HEK293 (cell line): ENCODE measurements around the gene IGDCC3.

Source experiments
- CTCF ChIA-PET: fragments of 350-600 bp; formaldehyde crosslinking; extraction: SDS; loops from one replicate; lab custom pipeline; 2021; ENCODE audit warnings: antibody characterized with exemption; lab: Yijun Ruan, JAX
- POLR2A ChIA-PET: fragments of 300-600 bp; formaldehyde crosslinking; extraction: SDS; loops from one replicate; lab custom pipeline; 2020; ENCODE audit warnings: antibody characterized with exemption, inconsistent platforms; lab: Yijun Ruan, JAX
- H3K27ac ChIP-seq: fragments of 200-500 bp; sonication (Bioruptor generic); 2 replicates; pipeline ENCODE4 v1.5.1; 2014; ENCODE audit warnings: low read depth, low read length, control low read depth, inconsistent platforms; ENCODE audit errors: extremely low read depth
- H3K36me3 ChIP-seq, 2 experiments: fragments of 200-500 bp in 1 of 2; sonication (Bioruptor generic) in 1 of 2; 1 replicate in 1 of 2; 2 replicates in 1 of 2; pipeline ENCODE4 v1.5.1; 2014 to 2017; ENCODE audit warnings: inconsistent platforms in 2 of 2, low read length in 2 of 2; ENCODE audit not compliant: control insufficient read depth in 2 of 2, insufficient read depth in 1 of 2
- H3K4me1 ChIP-seq: fragments of 200-500 bp; sonication (Bioruptor generic); 2 replicates; pipeline ENCODE4 v1.5.1; 2014; ENCODE audit warnings: mild to moderate bottlenecking, low read length, inconsistent platforms; ENCODE audit not compliant: control insufficient read depth, insufficient read depth
- H3K4me3 ChIP-seq: 2 replicates; pipeline ENCODE4 v1.5.1; 2011; ENCODE audit warnings: low read depth, mild to moderate bottlenecking, control low read depth, low read length, moderate library complexity
- H3K9me3 ChIP-seq: fragments of 200-500 bp; sonication (Bioruptor generic); 2 replicates; pipeline ENCODE4 v1.5.1; 2014; ENCODE audit warnings: low read depth, low read length, inconsistent platforms; ENCODE audit not compliant: control insufficient read depth, insufficient read depth
- HOXC10 ChIP-seq: sonication (generic); formaldehyde crosslinking; IDR thresholded peaks from 2 replicates; pipeline ENCODE4 v1.8.1; 2023; ENCODE audit warnings: mild to moderate bottlenecking, missing genetic modification reagents
- KLF17 ChIP-seq: fragments of 450-650 bp; formaldehyde crosslinking; IDR thresholded peaks from 2 replicates; pipeline ENCODE4 v1.5.1; 2016; ENCODE audit warnings: missing biosample characterization, missing genetic modification characterization
- PATZ1 ChIP-seq: fragments of 450-650 bp; formaldehyde crosslinking; IDR thresholded peaks from 2 replicates; pipeline ENCODE4 v1.5.1; 2016; ENCODE audit warnings: missing biosample characterization, missing genetic modification characterization
- ZBTB1 ChIP-seq: fragments of 450-650 bp; formaldehyde crosslinking; IDR thresholded peaks from 2 replicates; pipeline ENCODE4 v1.5.1; 2016; ENCODE audit warnings: missing biosample characterization, missing genetic modification characterization
- ZBTB10 ChIP-seq: fragments of 450-650 bp; formaldehyde crosslinking; IDR thresholded peaks from 2 replicates; pipeline ENCODE4 v1.5.1; 2016; ENCODE audit warnings: missing biosample characterization, missing genetic modification characterization
- ZNF157 ChIP-seq: fragments of 450-650 bp; formaldehyde crosslinking; IDR thresholded peaks from 2 replicates; pipeline ENCODE4 v1.5.1; 2016; ENCODE audit warnings: missing biosample characterization, missing genetic modification characterization
- ZNF169 ChIP-seq: fragments of 450-650 bp; formaldehyde crosslinking; IDR thresholded peaks from 2 replicates; pipeline ENCODE4 v1.5.1; 2016; ENCODE audit warnings: missing biosample characterization, missing genetic modification characterization
- ZNF223 ChIP-seq: fragments of 450-650 bp; formaldehyde crosslinking; IDR thresholded peaks from 2 replicates; pipeline ENCODE4 v1.5.1; 2016; ENCODE audit warnings: missing biosample characterization, missing genetic modification characterization
- ZNF394 ChIP-seq: fragments of 450-650 bp; formaldehyde crosslinking; IDR thresholded peaks from 2 replicates; pipeline ENCODE4 v1.5.1; 2016; ENCODE audit warnings: missing biosample characterization, missing genetic modification characterization, mild to moderate bottlenecking, moderate library complexity, borderline replicate concordance
- ZNF580 ChIP-seq: fragments of 450-650 bp; formaldehyde crosslinking; IDR thresholded peaks from 2 replicates; pipeline ENCODE4 v1.5.1; 2016; ENCODE audit warnings: missing biosample characterization, missing genetic modification characterization
- ZNF76 ChIP-seq: fragments of 450-650 bp; formaldehyde crosslinking; IDR thresholded peaks from 2 replicates; pipeline ENCODE4; 2016; ENCODE audit warnings: low read depth, missing biosample characterization, missing genetic modification characterization, borderline replicate concordance
- ZSCAN5A ChIP-seq: fragments of 450-650 bp; formaldehyde crosslinking; IDR thresholded peaks from 2 replicates; pipeline ENCODE4 v1.5.1; 2016; ENCODE audit warnings: missing biosample characterization, missing genetic modification characterization
- TF ChIP-seq, protein P1 (sequence below): fragments of 450-650 bp; formaldehyde crosslinking; IDR thresholded peaks from 2 replicates; pipeline ENCODE4 v1.5.1; 2017; ENCODE audit warnings: missing biosample characterization, missing genetic modification characterization
- TF ChIP-seq, protein P2 (sequence below): fragments of 450-650 bp; formaldehyde crosslinking; IDR thresholded peaks from 2 replicates; pipeline ENCODE4 v1.5.1; 2016; ENCODE audit warnings: missing biosample characterization, missing genetic modification characterization

The IGDCC3 gene

GRCh38 chr15:65386376-65386775, 8.6 kb upstream of the IGDCC3 start:
- Histone ChIP-seq H3K4me3 (no peak overlapping the region), H3K9me3 (no peaks in the 10 kb centered on the region)
- TF ChIP-seq ZNF169 (tag by site-specific recombination) (no peak), ZBTB1 (no peak), ZNF157 (tag by site-specific recombination) (no peak), ZNF223 (no peak), HOXC10 (no peak), ZSCAN5A (no peak), ZBTB10 (tag by site-specific recombination) (no peak), KLF17 (tag by site-specific recombination) (no peak), ZNF394 (tag by site-specific recombination) (no peak), ZNF76 (tag by site-specific recombination) (no peak), ZNF580 (tag by site-specific recombination) (no peak)
- TF ChIP-seq, protein P1, sequence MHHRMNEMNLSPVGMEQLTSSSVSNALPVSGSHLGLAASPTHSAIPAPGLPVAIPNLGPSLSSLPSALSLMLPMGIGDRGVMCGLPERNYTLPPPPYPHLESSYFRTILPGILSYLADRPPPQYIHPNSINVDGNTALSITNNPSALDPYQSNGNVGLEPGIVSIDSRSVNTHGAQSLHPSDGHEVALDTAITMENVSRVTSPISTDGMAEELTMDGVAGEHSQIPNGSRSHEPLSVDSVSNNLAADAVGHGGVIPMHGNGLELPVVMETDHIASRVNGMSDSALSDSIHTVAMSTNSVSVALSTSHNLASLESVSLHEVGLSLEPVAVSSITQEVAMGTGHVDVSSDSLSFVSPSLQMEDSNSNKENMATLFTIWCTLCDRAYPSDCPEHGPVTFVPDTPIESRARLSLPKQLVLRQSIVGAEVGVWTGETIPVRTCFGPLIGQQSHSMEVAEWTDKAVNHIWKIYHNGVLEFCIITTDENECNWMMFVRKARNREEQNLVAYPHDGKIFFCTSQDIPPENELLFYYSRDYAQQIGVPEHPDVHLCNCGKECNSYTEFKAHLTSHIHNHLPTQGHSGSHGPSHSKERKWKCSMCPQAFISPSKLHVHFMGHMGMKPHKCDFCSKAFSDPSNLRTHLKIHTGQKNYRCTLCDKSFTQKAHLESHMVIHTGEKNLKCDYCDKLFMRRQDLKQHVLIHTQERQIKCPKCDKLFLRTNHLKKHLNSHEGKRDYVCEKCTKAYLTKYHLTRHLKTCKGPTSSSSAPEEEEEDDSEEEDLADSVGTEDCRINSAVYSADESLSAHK (tag by site-specific recombination): no peak
- TF ChIP-seq, all 188 proteins: peak for 0
- ChIA-PET POLR2A (interaction anchor here (1.9 kb wide), 1 partner anchor 81 kb away, joined by 12 read pairs; the partner anchor contains the start of gene RNU5B-1), CTCF (interaction anchor here (0.5 to 17.3 kb wide), 23 partner anchors 8 to 252 kb away, joined by 3 to 454 read pairs (median 5); partner anchors contain the start of gene PARP16)
- Histone ChIP-seq H3K36me3 (no peaks in the 10 kb centered on the region), H3K27ac (no peak overlapping the region), H3K4me1 (peaks cover 16% of the 10 kb centered on the region)

- ChIA-PET CTCF (interaction anchor here (0.5 to 17.3 kb wide), 34 partner anchors 7 to 738 kb away, joined by 3 to 454 read pairs (median 5); partner anchors contain the start of gene PARP16), POLR2A (interaction anchor here (1.2 to 1.9 kb wide), 2 partner anchors 67 to 81 kb away, joined by 5 to 12 read pairs; partner anchors contain the start of gene RNU5B-1)
- H3K9me3 ChIP-seq: no peaks in the 10 kb centered on the region
- H3K27ac ChIP-seq: no peak overlapping the region
- peaks cover 17% of the 10 kb centered on the region for H3K4me1 ChIP-seq
- no peak overlapping the region for H3K4me3 ChIP-seq
- no peak for TF ChIP-seq PATZ1 (tag by site-specific recombination)
- TF ChIP-seq, protein P2, sequence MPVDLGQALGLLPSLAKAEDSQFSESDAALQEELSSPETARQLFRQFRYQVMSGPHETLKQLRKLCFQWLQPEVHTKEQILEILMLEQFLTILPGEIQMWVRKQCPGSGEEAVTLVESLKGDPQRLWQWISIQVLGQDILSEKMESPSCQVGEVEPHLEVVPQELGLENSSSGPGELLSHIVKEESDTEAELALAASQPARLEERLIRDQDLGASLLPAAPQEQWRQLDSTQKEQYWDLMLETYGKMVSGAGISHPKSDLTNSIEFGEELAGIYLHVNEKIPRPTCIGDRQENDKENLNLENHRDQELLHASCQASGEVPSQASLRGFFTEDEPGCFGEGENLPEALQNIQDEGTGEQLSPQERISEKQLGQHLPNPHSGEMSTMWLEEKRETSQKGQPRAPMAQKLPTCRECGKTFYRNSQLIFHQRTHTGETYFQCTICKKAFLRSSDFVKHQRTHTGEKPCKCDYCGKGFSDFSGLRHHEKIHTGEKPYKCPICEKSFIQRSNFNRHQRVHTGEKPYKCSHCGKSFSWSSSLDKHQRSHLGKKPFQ (tag by site-specific recombination): no peak
- no peaks in the 10 kb centered on the region for H3K36me3 ChIP-seq
Measured at GRCh38 chr15:65385870-65386258, 8.1 kb upstream of the IGDCC3 start.
